ENCODE data around the gene CTNNBL1.

- no peak for TF ChIP-seq POLR2A (IDR thresholded peaks at IDR 0.05; ENCODE audit: extremely low read depth, insufficient read length)
- no peak for TF ChIP-seq CTCF (IDR thresholded peaks at IDR 0.05; ENCODE audit: low read depth, low read length)
- no peak for TF ChIP-seq MAX (IDR thresholded peaks at IDR 0.05; ENCODE audit: low read depth, low read length)
These were observed 45.9 kb upstream of the CTNNBL1 start for GRCh38 chr20:37647946-37648345.

Measured in NB4 (cell line).